Measurements from ENCODE around the gene KIF2C.
"Not testable (repeated sequence)": the region's sequence is repeated elsewhere in the genome, so short reads cannot be mapped to it uniquely, and the experiment has no call there.

KIF2C gene

GRCh38 chr1:44812822-44813543 lies 73.3 kb downstream of the KIF2C start:
- DNase-seq (ENCODE audit: low spot score): no peak

- DNase-seq (ENCODE audit: low spot score): not testable (repeated sequence)
These were observed 76.3 kb downstream of the KIF2C start for GRCh38 chr1:44815926-44816325.

- no peak for DNase-seq (ENCODE audit: low spot score)
These were observed 77.7 kb downstream of the KIF2C start for GRCh38 chr1:44817307-44817706.
